Nephron progenitor cell (in vitro differentiated cells): ENCODE data around the gene RMC1.
"Not testable (repeated sequence)": the region's sequence is repeated elsewhere in the genome, so short reads cannot be mapped to it uniquely, and the experiment has no call there.

ENCODE experiments used
- DNase-seq: peaks from one replicate; pipeline ENCODE4 v3.0.0; 2021
- H3K27ac Mint-ChIP-seq: 2 replicates; pipeline ENCODE4 v1.8.0; 2021; ENCODE audit warnings: mild to moderate bottlenecking, moderate library complexity, mixed read lengths
- H3K27me3 Mint-ChIP-seq: 2 replicates; pipeline ENCODE4 v1.8.0; 2021; ENCODE audit warnings: mild to moderate bottlenecking, low read depth, mixed read lengths; ENCODE audit not compliant: poor library complexity
- H3K36me3 Mint-ChIP-seq: 2 replicates; pipeline ENCODE4 v1.8.0; 2021; ENCODE audit warnings: low read depth, mixed read lengths
- H3K4me1 Mint-ChIP-seq: 2 replicates; pipeline ENCODE4 v1.8.0; 2021; ENCODE audit warnings: mixed read lengths
- H3K4me3 Mint-ChIP-seq: 2 replicates; pipeline ENCODE4 v1.8.0; 2021; ENCODE audit warnings: mild to moderate bottlenecking, moderate library complexity, mixed read lengths
- H3K9me3 Mint-ChIP-seq: 2 replicates; pipeline ENCODE4 v1.8.0; 2021; ENCODE audit warnings: mild to moderate bottlenecking, moderate library complexity, mixed read lengths
- TF ChIP-seq, protein P1 (sequence below): fragments of 200-600 bp; sonication (generic); IDR thresholded peaks from 2 replicates; pipeline ENCODE4 v1.5.0; 2021; ENCODE audit warnings: antibody characterized with exemption

The RMC1 gene

DNA sequence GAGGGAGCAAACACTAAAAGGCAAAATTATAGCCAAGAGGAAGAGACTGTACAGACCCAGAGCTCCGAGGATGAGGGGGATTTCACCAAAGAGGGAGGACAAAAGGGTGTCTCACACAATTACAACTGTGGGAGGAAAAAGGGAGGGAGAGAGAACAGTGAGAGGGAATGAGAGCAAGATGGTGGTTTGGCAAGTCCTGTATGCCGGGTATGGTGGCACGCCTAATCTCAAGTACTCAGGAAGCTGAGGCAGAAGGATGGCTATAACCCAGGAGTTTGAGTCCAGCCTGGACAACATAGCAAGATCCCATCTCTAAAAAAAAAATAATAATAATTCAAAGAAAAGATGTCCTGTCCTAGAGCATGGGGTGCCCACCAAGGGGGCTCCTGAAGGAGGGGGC, 48.7 kb downstream of the RMC1 start:
- TF ChIP-seq, protein P1, sequence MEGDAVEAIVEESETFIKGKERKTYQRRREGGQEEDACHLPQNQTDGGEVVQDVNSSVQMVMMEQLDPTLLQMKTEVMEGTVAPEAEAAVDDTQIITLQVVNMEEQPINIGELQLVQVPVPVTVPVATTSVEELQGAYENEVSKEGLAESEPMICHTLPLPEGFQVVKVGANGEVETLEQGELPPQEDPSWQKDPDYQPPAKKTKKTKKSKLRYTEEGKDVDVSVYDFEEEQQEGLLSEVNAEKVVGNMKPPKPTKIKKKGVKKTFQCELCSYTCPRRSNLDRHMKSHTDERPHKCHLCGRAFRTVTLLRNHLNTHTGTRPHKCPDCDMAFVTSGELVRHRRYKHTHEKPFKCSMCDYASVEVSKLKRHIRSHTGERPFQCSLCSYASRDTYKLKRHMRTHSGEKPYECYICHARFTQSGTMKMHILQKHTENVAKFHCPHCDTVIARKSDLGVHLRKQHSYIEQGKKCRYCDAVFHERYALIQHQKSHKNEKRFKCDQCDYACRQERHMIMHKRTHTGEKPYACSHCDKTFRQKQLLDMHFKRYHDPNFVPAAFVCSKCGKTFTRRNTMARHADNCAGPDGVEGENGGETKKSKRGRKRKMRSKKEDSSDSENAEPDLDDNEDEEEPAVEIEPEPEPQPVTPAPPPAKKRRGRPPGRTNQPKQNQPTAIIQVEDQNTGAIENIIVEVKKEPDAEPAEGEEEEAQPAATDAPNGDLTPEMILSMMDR, result no peak
- Mint-ChIP-seq H3K9me3 (no peaks in the 10 kb centered on the region), H3K4me1 (peaks cover 6% of the 10 kb centered on the region), H3K27me3 (no peaks in the 10 kb centered on the region), H3K36me3 (peaks cover 81% of the 10 kb centered on the region), H3K27ac (no peak overlapping the region), H3K4me3 (no peak overlapping the region)
- no peak for DNase-seq

DNA sequence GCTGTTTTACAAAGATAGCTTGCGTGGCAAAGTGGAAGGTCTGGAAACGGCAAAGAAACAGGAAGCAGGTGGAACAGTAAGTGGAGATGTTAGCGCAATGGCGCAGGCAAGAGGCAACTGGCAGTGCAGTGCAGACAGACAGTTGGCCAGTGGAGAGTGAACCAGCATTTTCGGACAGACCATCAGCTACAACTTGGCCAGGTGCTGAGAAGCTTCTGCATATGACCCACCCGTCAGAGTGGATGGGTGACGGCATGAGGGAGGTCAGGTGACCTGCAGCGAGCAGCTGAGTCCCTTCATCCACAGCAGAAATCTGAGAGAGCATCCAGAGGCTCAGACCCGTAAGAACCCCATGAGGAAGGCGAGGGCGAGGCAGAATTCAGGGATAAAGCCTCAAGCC, 49.2 kb downstream of the RMC1 start:
- TF ChIP-seq, protein P1, result no peak
- H3K36me3 Mint-ChIP-seq, result peaks cover 83% of the 10 kb centered on the region
- peaks cover 6% of the 10 kb centered on the region for H3K4me1 Mint-ChIP-seq
- no peak for DNase-seq
- no peaks in the 10 kb centered on the region for H3K27me3 Mint-ChIP-seq
- H3K27ac Mint-ChIP-seq, result no peak overlapping the region
- H3K4me3 Mint-ChIP-seq, result no peak overlapping the region
- H3K9me3 Mint-ChIP-seq, result no peaks in the 10 kb centered on the region

DNA sequence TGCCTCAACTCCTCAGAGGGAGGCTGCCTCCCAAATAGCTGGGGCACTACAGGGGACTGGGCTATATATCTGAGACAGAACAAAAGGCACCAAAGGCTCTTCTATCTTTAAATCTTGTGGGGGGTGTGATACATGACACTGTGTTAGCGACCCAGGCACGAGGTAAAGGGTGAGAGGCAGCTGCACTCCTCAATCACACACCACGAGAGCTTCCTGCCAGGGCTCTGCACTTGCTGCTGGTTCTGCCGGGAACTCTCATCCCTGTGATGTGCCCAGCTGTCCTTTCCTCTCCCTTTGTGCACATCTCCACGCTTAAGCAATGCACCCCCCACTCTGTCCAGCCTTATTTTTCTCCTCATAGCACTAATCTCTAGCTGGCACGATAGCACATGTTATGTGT, 50.6 kb downstream of the RMC1 start:
- H3K36me3 Mint-ChIP-seq, result peaks cover 86% of the 10 kb centered on the region
- no peaks in the 10 kb centered on the region for H3K9me3 Mint-ChIP-seq
- H3K4me1 Mint-ChIP-seq, result peaks cover 6% of the 10 kb centered on the region
- DNase-seq, result no peak
- no peak overlapping the region for H3K27ac Mint-ChIP-seq
- H3K4me3 Mint-ChIP-seq, result no peak overlapping the region
- H3K27me3 Mint-ChIP-seq, result no peaks in the 10 kb centered on the region
- TF ChIP-seq, protein P1, result no peak

DNA sequence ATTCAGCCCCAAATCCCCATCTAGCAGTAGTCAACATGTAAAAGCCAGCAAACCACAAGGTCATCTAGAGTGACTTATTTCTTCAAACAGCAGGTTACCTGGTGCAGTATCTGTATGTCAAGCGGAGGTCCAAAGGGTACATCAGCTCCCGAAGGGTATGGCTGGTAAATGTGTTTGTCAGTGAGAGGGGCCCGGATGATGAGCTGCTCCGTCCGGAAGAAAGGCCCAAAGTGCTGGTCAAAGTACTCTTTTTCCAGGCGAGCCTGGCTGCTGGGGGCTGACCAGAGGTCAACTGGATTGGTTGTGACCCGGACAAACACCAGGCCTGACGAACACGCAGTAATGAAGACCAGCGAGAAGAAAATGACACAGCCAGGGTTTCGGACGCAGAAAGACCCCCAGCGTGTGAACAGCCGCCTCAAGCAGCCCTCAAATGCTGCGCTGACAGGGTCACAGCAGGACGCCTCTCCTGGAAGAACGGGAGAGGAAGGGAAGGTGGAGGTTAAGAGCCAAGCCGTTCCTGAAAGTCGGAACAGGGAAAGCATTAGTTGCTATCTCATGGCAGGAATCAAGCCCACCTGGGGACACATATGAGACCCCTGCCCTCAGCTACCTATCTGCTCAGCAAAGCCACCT, 53.0 kb downstream of the RMC1 start:
- Mint-ChIP-seq H3K4me1 (peaks cover 6% of the 10 kb centered on the region), H3K27ac (no peak overlapping the region), H3K4me3 (no peak overlapping the region), H3K9me3 (no peaks in the 10 kb centered on the region), H3K27me3 (no peaks in the 10 kb centered on the region), H3K36me3 (peaks cover 91% of the 10 kb centered on the region)
- TF ChIP-seq, protein P1, result no peak
- no peak for DNase-seq

DNA sequence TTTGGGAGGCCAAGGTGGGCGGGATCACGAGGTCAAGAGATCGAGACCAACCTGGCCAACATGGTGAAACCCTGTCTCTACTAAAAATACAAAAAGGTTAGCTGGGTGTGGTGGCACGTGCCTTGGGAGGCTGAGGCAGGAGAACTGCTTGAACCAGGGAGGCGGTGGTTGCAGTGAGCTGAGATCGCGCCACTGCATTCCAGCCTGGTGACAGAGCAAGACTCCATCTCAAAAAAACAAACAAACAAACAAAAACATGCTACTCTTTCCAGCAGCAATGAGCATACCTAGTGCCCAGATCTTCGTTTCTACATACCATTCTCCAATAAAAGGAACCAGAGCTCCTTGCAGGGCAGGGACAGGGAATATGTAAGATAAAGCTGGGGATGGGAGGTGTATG, 54.2 kb downstream of the RMC1 start:
- H3K9me3 Mint-ChIP-seq, H3K27ac Mint-ChIP-seq, H3K4me3 Mint-ChIP-seq, H3K4me1 Mint-ChIP-seq, DNase-seq, H3K27me3 Mint-ChIP-seq: not testable (repeated sequence)
- peaks cover 91% of the 10 kb centered on the region for H3K36me3 Mint-ChIP-seq

DNA sequence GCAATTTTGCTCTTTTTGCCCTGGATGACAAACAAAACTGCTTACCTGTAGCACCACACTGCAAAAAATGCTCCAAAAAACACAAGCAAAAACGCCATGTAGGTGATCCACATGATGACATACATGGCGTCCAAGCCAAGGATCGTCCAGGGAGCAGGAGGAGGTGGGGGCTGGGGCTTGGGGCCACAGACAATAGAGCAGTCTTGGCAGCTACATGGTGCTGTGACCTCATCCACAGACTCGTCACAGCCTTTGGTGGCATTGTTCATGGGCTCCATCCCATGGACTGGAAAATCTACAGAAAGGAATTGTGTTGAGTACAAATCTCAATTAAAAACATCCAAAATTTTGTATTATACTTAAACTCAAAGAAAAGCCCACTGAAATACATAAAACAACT, 56.9 kb downstream of the RMC1 start:
- Mint-ChIP-seq H3K27me3 (no peaks in the 10 kb centered on the region), H3K9me3 (no peaks in the 10 kb centered on the region), H3K27ac (no peak overlapping the region), H3K4me3 (no peak overlapping the region), H3K36me3 (peaks cover 86% of the 10 kb centered on the region), H3K4me1 (no peaks in the 10 kb centered on the region)
- DNase-seq, result no peak
- TF ChIP-seq, protein P1, result no peak
